GM12874 (cell line): Measurements from ENCODE around the gene RFX3.

Experiments
- TF ChIP-seq, protein P1 (sequence below): IDR thresholded peaks from 2 replicates; pipeline ENCODE4 v1.5.1; 2011; ENCODE audit warnings: low read depth, mild to moderate bottlenecking, control low read depth, low read length, moderate library complexity; ENCODE audit not compliant: insufficient read depth

The RFX3 gene

DNA sequence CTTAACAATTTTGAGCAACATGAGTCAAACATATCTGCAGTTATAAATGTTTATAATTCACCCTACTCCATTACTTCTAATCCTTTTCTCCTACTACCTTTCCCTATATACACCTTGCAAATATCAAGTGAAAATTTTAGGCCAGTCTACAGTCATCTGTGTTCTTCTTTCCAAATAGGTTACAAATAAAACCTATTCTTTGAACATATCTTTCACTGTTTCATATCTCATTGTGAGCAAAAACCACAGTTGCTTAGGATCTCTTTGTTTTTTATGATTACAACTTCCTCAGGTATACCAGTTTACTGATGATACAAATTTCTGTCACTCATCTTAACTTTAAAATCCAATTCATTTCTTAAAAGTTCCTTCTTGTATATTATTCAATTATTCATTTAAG, 34.4 kb downstream of the RFX3 start:
- TF ChIP-seq, protein P1, sequence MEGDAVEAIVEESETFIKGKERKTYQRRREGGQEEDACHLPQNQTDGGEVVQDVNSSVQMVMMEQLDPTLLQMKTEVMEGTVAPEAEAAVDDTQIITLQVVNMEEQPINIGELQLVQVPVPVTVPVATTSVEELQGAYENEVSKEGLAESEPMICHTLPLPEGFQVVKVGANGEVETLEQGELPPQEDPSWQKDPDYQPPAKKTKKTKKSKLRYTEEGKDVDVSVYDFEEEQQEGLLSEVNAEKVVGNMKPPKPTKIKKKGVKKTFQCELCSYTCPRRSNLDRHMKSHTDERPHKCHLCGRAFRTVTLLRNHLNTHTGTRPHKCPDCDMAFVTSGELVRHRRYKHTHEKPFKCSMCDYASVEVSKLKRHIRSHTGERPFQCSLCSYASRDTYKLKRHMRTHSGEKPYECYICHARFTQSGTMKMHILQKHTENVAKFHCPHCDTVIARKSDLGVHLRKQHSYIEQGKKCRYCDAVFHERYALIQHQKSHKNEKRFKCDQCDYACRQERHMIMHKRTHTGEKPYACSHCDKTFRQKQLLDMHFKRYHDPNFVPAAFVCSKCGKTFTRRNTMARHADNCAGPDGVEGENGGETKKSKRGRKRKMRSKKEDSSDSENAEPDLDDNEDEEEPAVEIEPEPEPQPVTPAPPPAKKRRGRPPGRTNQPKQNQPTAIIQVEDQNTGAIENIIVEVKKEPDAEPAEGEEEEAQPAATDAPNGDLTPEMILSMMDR = no peak

DNA sequence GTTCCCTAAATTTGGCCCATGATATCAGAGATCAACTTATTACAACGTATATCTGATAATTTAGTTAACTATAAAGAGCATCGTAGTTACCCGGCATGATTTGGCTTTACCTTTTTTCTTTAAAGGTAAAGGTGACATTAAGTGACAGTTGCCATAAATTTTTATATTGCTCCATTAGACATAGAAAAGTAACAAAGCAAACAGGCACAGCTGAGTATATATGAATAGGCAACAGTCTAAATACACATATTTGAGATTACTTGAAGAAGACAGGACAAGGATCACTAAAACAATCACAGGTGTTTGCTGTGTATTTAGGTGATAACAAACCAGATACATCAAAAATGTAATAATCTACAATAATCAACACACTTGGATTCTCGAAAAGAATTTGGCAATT, 34.8 kb downstream of the RFX3 start:
- TF ChIP-seq, protein P1 = no peak

- TF ChIP-seq, protein P1 = no peak
Observed at GRCh38 chr9:3482578-3482977, 43.2 kb downstream of the RFX3 start.

DNA sequence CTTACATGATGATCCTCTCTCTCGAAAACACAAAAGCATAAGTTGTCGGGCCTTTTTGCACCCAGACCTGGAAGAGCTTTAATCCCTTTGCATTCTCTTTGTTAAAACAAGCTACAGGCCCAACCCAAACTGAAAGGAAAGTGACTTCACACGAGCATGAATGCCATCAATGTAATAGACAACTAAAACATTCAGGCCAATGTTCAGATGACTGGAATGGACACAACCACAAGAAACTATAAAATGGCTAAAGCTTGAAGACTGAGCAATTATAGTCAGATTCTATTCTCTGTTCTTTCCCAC, 45.5 kb downstream of the RFX3 start:
- TF ChIP-seq, protein P1 = no peak

DNA sequence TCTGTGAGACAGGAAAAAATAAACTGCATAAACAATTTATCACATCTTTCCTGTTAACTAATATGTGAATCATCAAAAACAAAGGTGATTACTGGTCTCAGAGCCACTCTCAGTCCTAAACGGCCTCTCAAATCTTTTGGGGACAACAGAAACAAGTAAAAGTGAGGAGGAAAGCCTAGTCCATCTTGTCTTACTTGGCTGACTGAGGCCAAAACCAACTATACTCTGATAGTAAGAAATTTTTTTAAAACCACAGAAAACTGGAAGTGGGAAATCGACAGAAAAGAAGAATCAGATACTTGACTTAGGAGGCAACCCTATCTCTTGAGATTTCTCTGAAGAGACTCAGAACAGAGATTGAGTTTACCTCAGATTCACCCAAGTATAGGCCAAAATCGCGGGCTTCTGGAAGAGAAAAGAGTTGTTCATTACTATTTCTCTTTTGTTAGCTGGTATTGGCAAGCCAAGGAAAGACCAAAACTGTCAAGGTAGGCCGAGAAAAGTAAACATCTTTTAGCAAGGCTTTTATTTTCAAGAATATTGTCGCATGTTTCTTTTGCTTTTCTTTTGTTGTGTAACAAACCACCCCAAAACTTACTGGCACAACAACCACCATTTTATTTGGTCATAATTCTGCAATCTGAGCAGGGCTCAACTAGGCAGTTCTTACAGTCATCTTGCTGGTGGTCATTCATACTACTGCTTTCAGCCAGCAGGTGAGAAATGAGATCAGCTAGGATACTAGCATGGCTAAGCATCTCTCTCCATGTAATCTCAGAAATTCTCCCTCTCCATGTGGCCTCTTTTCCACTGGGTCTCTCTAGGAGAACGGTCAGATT, 46.1 kb downstream of the RFX3 start:
- TF ChIP-seq, protein P1 = no peak

DNA sequence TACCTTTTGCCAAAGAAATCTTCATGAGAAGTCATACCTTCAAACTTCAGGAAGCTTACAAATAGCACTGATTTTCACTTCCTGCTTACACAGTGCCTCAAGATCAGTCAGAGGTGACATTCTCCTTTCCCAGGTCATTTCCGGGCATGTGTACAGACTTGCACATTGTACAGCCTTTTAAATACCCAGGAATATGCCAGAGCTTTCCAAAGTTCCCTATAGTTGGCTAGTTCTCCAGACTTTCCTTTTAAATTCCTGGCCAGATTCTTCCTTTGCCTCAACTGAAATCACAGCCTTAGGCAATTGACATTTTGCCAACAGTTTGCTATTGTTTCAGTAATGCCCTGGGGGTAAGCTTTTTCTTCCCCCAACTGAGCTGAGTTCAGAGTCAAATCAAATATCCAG, 47.2 kb downstream of the RFX3 start:
- TF ChIP-seq, protein P1 = no peak

DNA sequence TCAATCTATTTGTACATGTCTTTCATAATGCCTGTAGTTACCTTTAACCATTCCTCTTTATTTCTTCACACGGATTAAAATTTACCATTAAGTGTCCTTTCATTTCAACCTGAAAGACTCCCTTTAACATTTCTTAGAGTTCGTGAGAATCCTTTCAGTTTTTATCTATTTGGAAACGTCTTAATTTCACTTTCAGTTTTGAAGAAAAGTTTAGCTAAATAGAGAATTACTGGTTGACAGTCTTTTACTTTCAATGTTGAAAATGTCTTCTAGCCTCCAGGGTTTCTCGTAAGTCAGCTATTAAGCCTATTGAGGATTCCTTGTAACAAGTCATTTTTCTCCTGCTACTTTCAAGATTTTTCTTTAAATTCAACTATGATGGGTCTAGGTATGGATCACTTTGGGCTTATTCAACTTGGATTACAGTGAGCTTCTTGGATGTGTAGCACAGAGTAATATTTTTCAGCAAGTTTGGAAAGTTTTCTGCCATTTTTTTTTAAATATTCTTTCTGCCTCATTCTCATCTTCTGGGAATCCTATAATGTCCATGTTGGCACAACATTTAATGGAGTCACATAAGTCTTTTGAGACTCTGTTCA, 48.5 kb downstream of the RFX3 start:
- TF ChIP-seq, protein P1 = no peak
